Activated B cell treated with CpG ODN at 0.5 μM for 24 hours (primary cell): ENCODE results near the gene MISP. TPM values are rescaled to one million over a fixed set of nuclear protein-coding genes. Genes with fewer than 3 reads are reported as not detected.

Source experiments
- ATAC-seq: fragments of 200-7000 bp; cut with Tn5 transposase; one replicate; pipeline ENCODE4 v1.10.0; 2021; ENCODE audit warnings: low read depth, mild to moderate bottlenecking, moderate library complexity
- CTCF ChIA-PET: fragments of 350-600 bp; sonication (Branson Sonifier 250); formaldehyde crosslinking; loops from one replicate; lab custom pipeline; 2021; ENCODE audit warnings: antibody characterized with exemption; lab: Charles Lee
- POLR2A ChIA-PET: fragments of 350-600 bp; sonication (Branson Sonifier 250); formaldehyde crosslinking; loops from one replicate; lab custom pipeline; 2021; ENCODE audit warnings: antibody characterized with exemption; lab: Charles Lee
- DNase-seq: peaks from one replicate; pipeline ENCODE4 v3.0.0; 2022
- H3K27ac Mint-ChIP-seq: one replicate; pipeline ENCODE4 v1.8.0; 2020; ENCODE audit warnings: mixed read lengths
- H3K27me3 Mint-ChIP-seq: one replicate; pipeline ENCODE4 v1.8.0; 2021; ENCODE audit warnings: mixed read lengths
- H3K36me3 Mint-ChIP-seq: one replicate; pipeline ENCODE4 v1.8.0; 2021; ENCODE audit warnings: low read depth, mixed read lengths
- H3K4me1 Mint-ChIP-seq: one replicate; pipeline ENCODE4 v1.8.0; 2021; ENCODE audit warnings: mixed read lengths
- H3K4me3 Mint-ChIP-seq: one replicate; pipeline ENCODE4 v1.8.0; 2020; ENCODE audit warnings: mild to moderate bottlenecking, mixed read lengths
- H3K9me3 Mint-ChIP-seq: one replicate; pipeline ENCODE4 v1.8.0; 2020; ENCODE audit warnings: mixed read lengths
- CTCF ChIP-seq: fragments of 200-600 bp; IDR thresholded peaks from one replicate; pipeline ENCODE4 v1.8.0; 2022; ENCODE audit warnings: antibody characterized with exemption, mild to moderate bottlenecking
- intact Hi-C: fragments of 100-400 bp; cut with micrococcal nuclease; formaldehyde crosslinking; loops from one replicate; pipeline ENCODE4 v1.15.1; 2024
- total RNA-seq: library from RNA; stranded (reverse); gene quantifications from 2 replicates; pipeline ENCODE4 v1.2.3, GENCODE V29; 2022

The MISP gene
- total RNA-seq, 1 donor from 2014 or later = not detected

GRCh38 chr19:780935-781334 lies 30.0 kb downstream of the MISP start:
- ChIA-PET CTCF (no interaction called here), POLR2A (no interaction called here)
- Mint-ChIP-seq H3K27ac (no peak overlapping the region), H3K4me3 (no peak overlapping the region), H3K9me3 (no peaks in the 10 kb centered on the region), H3K27me3 (peaks cover 9% of the 10 kb centered on the region), H3K36me3 (no peaks in the 10 kb centered on the region), H3K4me1 (no peaks in the 10 kb centered on the region)
- no peak for ATAC-seq
- DNase-seq = no peak
- no peak for TF ChIP-seq CTCF
- intact Hi-C loops = no loop called here

DNA sequence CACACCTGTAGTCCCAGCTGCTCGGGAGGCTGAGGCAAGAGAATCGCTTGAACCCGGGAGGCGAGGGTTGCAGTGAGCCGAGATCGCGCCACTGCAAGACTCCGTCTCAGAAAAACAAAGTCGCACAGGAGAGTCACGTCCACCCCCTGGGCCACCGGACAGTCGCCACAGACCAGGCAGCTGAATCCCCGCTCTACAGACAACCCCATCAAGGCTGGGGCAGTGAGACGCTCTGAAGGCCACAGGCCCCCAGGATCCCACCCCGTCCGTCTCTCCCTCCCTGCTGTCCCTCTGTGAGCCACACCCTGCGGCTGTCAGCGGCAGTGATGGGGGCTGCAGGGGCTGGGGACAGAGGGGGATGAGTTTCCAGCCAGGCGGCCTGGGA lies 30.9 kb downstream of the MISP start:
- Mint-ChIP-seq H3K27ac (no peak overlapping the region), H3K27me3 (peaks cover 6% of the 10 kb centered on the region), H3K4me1 (no peaks in the 10 kb centered on the region), H3K36me3 (no peaks in the 10 kb centered on the region), H3K9me3 (no peaks in the 10 kb centered on the region), H3K4me3 (no peak overlapping the region)
- no peak for TF ChIP-seq CTCF
- DNase-seq (no peak), ATAC-seq (no peak)
- POLR2A ChIA-PET = no interaction called here
- intact Hi-C loops = no loop called here
- CTCF ChIA-PET = no interaction called here

DNA sequence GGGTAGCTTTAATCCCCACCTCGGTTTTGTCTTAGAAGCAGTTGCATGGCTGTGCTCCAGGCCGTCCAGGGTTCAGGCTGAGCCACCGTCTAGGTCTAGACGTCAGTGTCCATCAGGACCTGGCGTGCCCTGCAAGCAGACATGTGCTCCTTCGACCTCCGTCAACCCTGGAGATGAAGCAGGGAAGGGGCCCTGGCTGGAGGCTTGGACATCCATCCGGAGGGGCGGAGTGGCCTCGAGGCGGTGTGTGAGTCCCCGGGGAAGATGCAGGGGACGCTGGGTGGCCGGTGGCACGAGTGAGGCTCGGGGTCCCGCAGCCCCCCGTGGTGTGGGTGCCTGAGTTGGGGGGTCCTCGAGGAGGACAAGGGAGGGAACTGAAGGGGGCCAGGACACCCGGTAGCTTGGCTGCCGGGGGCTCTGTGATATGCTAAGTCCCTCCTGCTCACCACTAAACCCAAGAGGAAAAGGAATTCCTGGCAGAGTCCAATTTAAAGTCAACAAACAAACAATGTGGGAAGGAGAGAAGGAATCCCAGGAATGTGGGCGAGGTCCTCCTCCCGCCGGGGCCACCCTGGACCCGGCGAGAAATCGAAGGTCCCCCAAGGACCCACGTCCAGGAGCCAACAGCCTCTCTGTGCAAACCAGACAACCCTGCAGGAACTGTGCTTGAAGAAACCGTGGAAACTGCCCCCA lies 31.4 kb downstream of the MISP start:
- ChIA-PET POLR2A (no interaction called here), CTCF (no interaction called here)
- H3K36me3 Mint-ChIP-seq = no peaks in the 10 kb centered on the region
- H3K27me3 Mint-ChIP-seq = peaks cover 6% of the 10 kb centered on the region
- intact Hi-C loops = no loop called here
- no peak for TF ChIP-seq CTCF
- no peaks in the 10 kb centered on the region for H3K4me1 Mint-ChIP-seq
- H3K27ac Mint-ChIP-seq = no peak overlapping the region
- no peak overlapping the region for H3K4me3 Mint-ChIP-seq
- DNase-seq (no peak), ATAC-seq (no peak)
- no peaks in the 10 kb centered on the region for H3K9me3 Mint-ChIP-seq

DNA sequence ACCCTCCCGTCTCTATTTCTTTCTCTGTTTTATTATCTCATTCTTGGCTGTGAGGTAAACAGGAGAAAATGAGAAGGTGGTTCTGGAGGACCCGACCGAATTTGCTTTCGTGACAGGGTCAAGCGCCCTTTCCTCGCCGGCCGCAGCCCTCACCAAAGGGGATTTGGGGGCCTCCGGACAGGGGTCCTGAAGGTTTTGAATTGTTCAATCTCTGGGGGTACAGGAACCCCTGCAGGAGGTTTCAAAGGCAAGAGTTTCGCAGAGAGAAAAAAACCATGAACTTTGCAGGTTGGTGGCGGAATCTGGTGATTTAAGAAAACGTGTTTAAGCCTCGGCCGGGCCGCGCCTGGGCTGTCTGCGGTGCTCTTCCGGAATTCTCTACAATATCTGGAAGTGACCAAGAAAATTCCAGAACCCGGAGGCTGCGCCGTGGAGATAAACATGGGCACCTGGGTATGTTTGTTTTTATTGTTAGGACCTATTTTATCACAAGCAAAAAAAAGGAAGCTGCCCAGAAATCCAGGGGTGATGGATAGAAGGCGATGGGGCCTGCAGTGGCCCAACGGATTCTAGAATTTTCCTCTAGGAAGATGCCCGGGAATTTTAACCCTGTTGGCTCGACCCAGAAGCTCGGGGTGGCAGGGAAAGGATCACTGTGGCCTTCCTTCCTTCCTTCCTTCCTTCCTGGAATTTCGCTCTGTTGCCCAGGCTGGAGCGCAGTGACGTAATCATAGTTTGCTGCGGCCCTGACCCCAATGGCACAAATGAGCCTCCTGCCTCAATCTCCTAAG lies 32.2 kb downstream of the MISP start:
- Mint-ChIP-seq H3K36me3 (no peaks in the 10 kb centered on the region), H3K27ac (no peak overlapping the region), H3K27me3 (peaks cover 6% of the 10 kb centered on the region), H3K4me3 (no peak overlapping the region), H3K9me3 (no peaks in the 10 kb centered on the region), H3K4me1 (no peaks in the 10 kb centered on the region)
- POLR2A ChIA-PET = interaction anchor here (0.6 kb wide), 1 partner anchor 103 kb away, joined by 4 read pairs; no protein-coding TSS in a partner anchor
- no peak for ATAC-seq
- no peak for TF ChIP-seq CTCF
- no peak for DNase-seq
- CTCF ChIA-PET = no interaction called here
- intact Hi-C loops = no loop called here

DNA sequence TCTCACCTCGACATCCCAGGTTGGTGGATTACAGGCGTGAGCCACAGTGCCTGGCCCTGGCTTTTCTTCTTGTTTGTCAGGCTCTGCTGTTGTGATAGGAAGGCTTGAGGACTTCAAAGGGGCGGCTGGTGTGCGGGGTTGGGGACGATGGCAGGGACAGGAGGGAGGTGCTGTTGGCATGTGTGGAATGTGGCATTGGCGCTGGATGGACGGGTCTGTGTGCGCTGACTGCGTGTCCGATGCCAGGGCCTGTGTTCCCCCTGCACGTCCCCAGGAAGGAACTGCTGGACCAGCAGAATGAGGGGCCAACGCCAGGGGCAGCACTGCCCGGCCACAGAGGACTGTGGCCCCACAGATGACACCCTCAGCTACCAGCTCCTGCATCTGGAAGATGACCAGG lies 33.6 kb downstream of the MISP start:
- Mint-ChIP-seq H3K9me3 (no peaks in the 10 kb centered on the region), H3K4me1 (no peaks in the 10 kb centered on the region), H3K27ac (no peak overlapping the region), H3K27me3 (peaks cover 14% of the 10 kb centered on the region), H3K4me3 (no peak overlapping the region), H3K36me3 (no peaks in the 10 kb centered on the region)
- TF ChIP-seq CTCF = no peak
- ATAC-seq (no peak), DNase-seq (no peak)
- intact Hi-C loops = no loop called here
- POLR2A ChIA-PET = no interaction called here
- CTCF ChIA-PET = no interaction called here
